GM12878 (cell line): ENCODE measurements around the gene BMF. TPM values are rescaled to one million over a fixed set of nuclear protein-coding genes. Genes with fewer than 3 reads are reported as not detected.

ENCODE experiments used
- ATAC-seq: fragments of 200-7000 bp; cut with Tn5 transposase; 3 replicates; pipeline ENCODE4 v1.9.1; 2020; ENCODE audit warnings: mild to moderate bottlenecking, moderate library complexity
- BruUV-seq: library from RNA; stranded (reverse); fragments of 400-500 nt; replicated peaks from 2 replicates; lab custom pipeline; 2021; lab: Mats Ljungman, UMichigan
- CTCF ChIA-PET: fragments of 300-600 bp; sonication (Branson Sonifier 250); formaldehyde crosslinking; extraction: SDS; loops from one replicate; lab custom pipeline; 2021; ENCODE audit warnings: inconsistent platforms; lab: Yijun Ruan, JAX
- POLR2A ChIA-PET: fragments of 350-600 bp; formaldehyde crosslinking; extraction: SDS; loops from one replicate; lab custom pipeline; 2021; ENCODE audit warnings: inconsistent platforms; lab: Charles Lee
- RAD21 ChIA-PET: fragments of 300-600 bp; sonication (Branson Sonifier 250); formaldehyde crosslinking; loops from one replicate; lab custom pipeline; 2023; ENCODE audit warnings: antibody characterized with exemption; ENCODE audit not compliant: unreplicated experiment; lab: Charles Lee
- SMC1A ChIA-PET: fragments of 300-600 bp; sonication (Branson Sonifier 250); formaldehyde crosslinking; loops from one replicate; lab custom pipeline; 2023; ENCODE audit not compliant: unreplicated experiment, uncharacterized antibody; lab: Charles Lee
- DNase-seq: peaks from one replicate; pipeline ENCODE4 v3.0.0-alpha.2; 2011; ENCODE audit warnings: low read depth, low spot score
- FAIRE-seq: peaks from 3 replicates; lab custom pipeline; 2011; peaks lifted over from hg19 to GRCh38; lab: Jason Lieb, UNC
- H2AFZ ChIP-seq: 2 replicates; pipeline ENCODE4 v1.6.0; 2011; ENCODE audit warnings: low read depth, low read length, control low read depth; ENCODE audit not compliant: control insufficient read depth
- H3K27ac ChIP-seq: 2 replicates; pipeline ENCODE4 v1.5.1; 2011; ENCODE audit warnings: control low read depth; ENCODE audit not compliant: control insufficient read depth, insufficient read depth
- H3K27me3 ChIP-seq, 2 experiments: replicated peaks in 1 of 2; 2 replicates each; pipeline versions ENCODE4 v1.6.0 to v1.6.1; 2011; ENCODE audit warnings: low read length in 1 of 2; ENCODE audit not compliant: control insufficient read depth in 2 of 2, insufficient read depth in 2 of 2
- H3K36me3 ChIP-seq, 2 experiments: 2 replicates each; pipeline ENCODE4 v1.5.1; 2011; ENCODE audit warnings: low read length in 1 of 2; ENCODE audit not compliant: control insufficient read depth in 2 of 2, insufficient read depth in 2 of 2
- H3K4me1 ChIP-seq: 2 replicates; pipeline ENCODE4 v1.6.1; 2011; ENCODE audit warnings: mild to moderate bottlenecking, low read length, moderate library complexity, mixed read lengths; ENCODE audit not compliant: control insufficient read depth, insufficient read depth
- H3K4me2 ChIP-seq: 2 replicates; pipeline ENCODE4 v1.6.0; 2011; ENCODE audit warnings: control low read depth; ENCODE audit not compliant: control insufficient read depth, insufficient read depth
- H3K4me3 ChIP-seq: fragments of 200-600 bp; sonication (generic); 2 replicates; pipeline ENCODE4 v1.5.1; 2016
- H3K79me2 ChIP-seq: 2 replicates; pipeline ENCODE4 v1.6.0; 2011; ENCODE audit warnings: low read length; ENCODE audit not compliant: control insufficient read depth, insufficient read depth
- H3K9ac ChIP-seq: 2 replicates; pipeline ENCODE4 v1.8.0; 2011; ENCODE audit warnings: low read length, control low read depth, mixed read lengths; ENCODE audit not compliant: control insufficient read depth, insufficient read depth
- H3K9me3 ChIP-seq: replicated peaks from 3 replicates; pipeline ENCODE4 v1.5.1; 2011; ENCODE audit warnings: mild to moderate bottlenecking, low read length; ENCODE audit not compliant: control insufficient read depth, insufficient read depth
- H4K20me1 ChIP-seq: 2 replicates; pipeline ENCODE4 v1.6.0; 2011; ENCODE audit not compliant: control insufficient read depth, insufficient read depth
- ATF7 ChIP-seq: fragments of 450-650 bp; IDR thresholded peaks from 2 replicates; pipeline ENCODE4 v1.6.1; 2016; ENCODE audit warnings: low read depth, mild to moderate bottlenecking
- CBX5 ChIP-seq: sonication (generic); IDR thresholded peaks from 2 replicates; pipeline ENCODE4 v1.6.1; 2016; ENCODE audit warnings: low read depth, moderate library complexity, mild to moderate bottlenecking, inconsistent platforms
- FOXK2 ChIP-seq: fragments of 450-650 bp; IDR thresholded peaks from 2 replicates; pipeline ENCODE4 v1.6.1; 2017; ENCODE audit warnings: mild to moderate bottlenecking, moderate library complexity
- HDGF ChIP-seq: fragments of 450-650 bp; IDR thresholded peaks from 2 replicates; pipeline ENCODE4 v1.6.1; 2016; ENCODE audit warnings: antibody characterized with exemption
- IKZF2 ChIP-seq, 2 experiments: fragments of 450-650 bp; IDR thresholded peaks; 2 replicates each; pipeline ENCODE4 v1.6.1; 2017; ENCODE audit warnings: mild to moderate bottlenecking in 2 of 2, moderate library complexity in 2 of 2
- IRF4 ChIP-seq: IDR thresholded peaks from 2 replicates; pipeline ENCODE4 v1.6.1; 2011; ENCODE audit warnings: low read depth, low read length
- JUNB ChIP-seq: IDR thresholded peaks from 2 replicates; pipeline ENCODE4 v1.6.1; 2016; ENCODE audit warnings: antibody characterized with exemption, mild to moderate bottlenecking
- MEF2A ChIP-seq: IDR thresholded peaks from 2 replicates; pipeline ENCODE4 v1.6.1; 2011; ENCODE audit warnings: low read depth, mild to moderate bottlenecking, low read length, moderate library complexity; ENCODE audit not compliant: insufficient read depth
- RELB ChIP-seq: fragments of 450-650 bp; IDR thresholded peaks from 2 replicates; pipeline ENCODE4 v1.6.1; 2017; ENCODE audit warnings: low read depth, mild to moderate bottlenecking, moderate library complexity
- TCF12 ChIP-seq: IDR thresholded peaks from 2 replicates; pipeline ENCODE4 v1.6.1; 2011; ENCODE audit warnings: low read depth, mild to moderate bottlenecking, low read length
- TCF3 ChIP-seq: IDR thresholded peaks from 2 replicates; pipeline ENCODE4 v1.6.1; 2012; ENCODE audit warnings: low read depth, mild to moderate bottlenecking, low read length, borderline replicate concordance; ENCODE audit not compliant: insufficient read depth
- ZBED1 ChIP-seq: IDR thresholded peaks from 2 replicates; pipeline ENCODE4 v1.6.1; 2016; ENCODE audit warnings: borderline replicate concordance
- ZNF384 ChIP-seq: IDR thresholded peaks from 2 replicates; pipeline ENCODE4 v1.6.1; 2012; ENCODE audit warnings: low read depth, mild to moderate bottlenecking, low read length, improper control_type of control experiment, borderline replicate concordance
- ZNF687 ChIP-seq: fragments of 450-650 bp; IDR thresholded peaks from 2 replicates; pipeline ENCODE4 v1.6.1; 2017; ENCODE audit warnings: mild to moderate bottlenecking, moderate library complexity
- WGBS: methylation state at CpG from one replicate; pipeline ENCODE4 v1.1.6; 2016; ENCODE audit warnings: low lambda C conversion rate; ENCODE audit not compliant: insufficient replicate concordance, insufficient coverage; ENCODE audit errors: missing lambda C conversion rate; 5-methylcytosine and 5-hydroxymethylcytosine counted together
- in situ Hi-C: fragments of 300-500 bp; cut with MboI; formaldehyde crosslinking; loops from 9 replicates; pipeline ENCODE4 v1.14.3; 2018; ENCODE audit warnings: mixed read lengths
- intact Hi-C: fragments of 100-400 bp; cut with micrococcal nuclease; formaldehyde crosslinking; loops from one replicate; pipeline ENCODE4 v1.14.2; 2022; ENCODE audit not compliant: unreplicated experiment
- polyA plus RNA-seq, 11 experiments: library from polyadenylated mRNA; depleted of rRNA in 4 of 11; unstranded in 6 of 11; stranded (reverse) in 5 of 11; fragments of >200 nt; fragmentation: Nextera tagmentation in 4 of 11; fragmentation: Illumina TruSeq in 1 of 11; extraction: Ambion mirVana in 4 of 11; extraction: Trizol in 1 of 11; gene quantifications; 1 replicate in 1 of 11; 2 replicates in 10 of 11; pipeline versions ENCODE4 v1.2.1 to v1.2.3, GENCODE V29; 2011 to 2016; ENCODE audit warnings: inconsistent platforms in 2 of 11, missing spikeins in 2 of 11, low read depth in 1 of 11
- total RNA-seq, 4 experiments: library from RNA; depleted of rRNA in 3 of 4; stranded (reverse); fragments of >200 nt in 3 of 4; fragmentation: Illumina TruSeq in 1 of 4; extraction: Trizol in 1 of 4; gene quantifications; 2 replicates each; pipeline versions ENCODE4 v1.2.1 to v1.2.3, GENCODE V29; 2013 to 2021
- TF ChIP-seq, protein P1 (sequence below): fragments of 450-650 bp; IDR thresholded peaks from 2 replicates; pipeline ENCODE4 v1.6.1; 2016; ENCODE audit warnings: mild to moderate bottlenecking

BMF gene
- total and polyA plus RNA-seq, 10 of the 15 experiments (the other 5 are each of a cell fraction or from before 2014, with no cell fraction given): 0.82 to 34.9 (median 16.9) TPM

DNA sequence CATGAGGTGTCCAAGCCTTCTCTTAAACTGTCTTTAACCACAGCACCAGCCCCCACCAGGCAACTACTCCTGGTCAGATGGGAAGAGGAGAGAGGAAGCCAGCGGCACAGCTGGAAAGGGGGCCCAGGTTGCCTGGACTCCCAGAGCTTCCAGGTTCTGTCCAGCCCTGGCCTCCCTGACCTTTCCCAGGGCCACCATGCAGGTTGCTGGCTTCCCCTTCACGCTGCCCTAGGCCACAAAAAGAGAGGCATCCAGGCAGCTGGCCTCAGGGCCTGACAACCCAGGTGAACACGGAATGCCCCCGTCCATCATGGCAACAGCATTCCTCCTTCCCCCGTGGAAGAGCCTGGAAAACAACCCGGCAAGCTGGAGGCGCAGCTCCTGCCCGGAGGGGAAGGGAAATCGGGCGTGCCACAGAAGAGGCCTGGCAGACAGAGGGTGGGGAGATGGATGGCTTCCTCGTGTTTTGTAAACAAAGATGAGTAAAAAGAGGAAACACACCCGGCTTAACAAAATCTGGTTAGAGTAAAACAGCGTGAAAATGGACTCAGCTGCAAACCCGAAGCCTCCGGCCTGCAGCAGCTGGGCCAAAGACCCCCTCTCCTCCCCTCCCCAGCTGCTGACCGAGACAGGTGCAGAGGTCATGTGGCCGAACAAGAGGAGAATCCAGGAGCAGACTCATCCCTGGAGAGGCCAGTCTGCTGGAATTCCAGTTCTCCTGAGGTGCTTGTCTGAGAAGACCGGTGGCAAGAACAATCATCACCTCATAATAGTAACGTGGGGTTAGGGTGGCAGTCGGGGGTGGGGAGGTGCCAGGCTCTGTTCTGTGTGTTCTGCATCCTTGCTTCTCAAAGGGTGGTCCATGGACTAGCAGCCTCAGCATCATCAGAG, 15.5 kb downstream of the BMF start:
- peak; percentile 38 for ATAC-seq
- no peak for DNase-seq
- H3K4me2 ChIP-seq: peak overlapping the region; percentile 39; the same call in 1 of the 2 replicates
- POLR2A ChIA-PET: interaction anchor here (0.6 to 12.7 kb wide), 9 partner anchors 10 to 93 kb away, joined by 3 to 208 read pairs (median 3); partner anchors contain the start of gene BMF
- RAD21 ChIA-PET: interaction anchor here (1.0 to 24.6 kb wide), 5 partner anchors 11 to 47 kb away, joined by 3 to 903 read pairs (median 111); partner anchors contain the start of gene BMF
- no TSS peak for BruUV-seq
- H3K27me3 ChIP-seq: no peaks in the 10 kb centered on the region
- intact Hi-C loops (no loop called here), in situ Hi-C loops (no loop called here)
- SMC1A ChIA-PET: interaction anchor here (2.1 to 43.9 kb wide), 4 partner anchors 11 to 54 kb away, joined by 8 to 1082 read pairs (median 981); partner anchors contain the start of genes BMF and SRP14
- FAIRE-seq: no peak
- H3K79me2 ChIP-seq: peaks cover 40% of the 10 kb centered on the region
- 22% methylated on average over 20 of the region's 20 CpGs for WGBS
- peak overlapping the region; percentile 31; the same call in 1 of the 2 replicates for H3K9ac ChIP-seq
- CTCF ChIA-PET: interaction anchor here (1.2 to 19.0 kb wide), 5 partner anchors 12 to 49 kb away, joined by 3 to 776 read pairs (median 126); partner anchors contain the start of genes BMF and SRP14
- no peaks in the 10 kb centered on the region for H3K9me3 ChIP-seq
- peaks cover 18 to 19% of the 10 kb centered on the region in 2 experiments for H3K36me3 ChIP-seq
- no peak overlapping the region; the same call in 1 of the 2 replicates for H2AFZ ChIP-seq
- no peak overlapping the region for H3K4me3 ChIP-seq
- peaks cover 56% of the 10 kb centered on the region for H3K4me1 ChIP-seq
- no peaks in the 10 kb centered on the region for H4K20me1 ChIP-seq
- peak overlapping the region; percentile 100 for H3K27ac ChIP-seq
- TF ChIP-seq ZNF687 (0 out of 2 replicates have a peak, but pooled peaks have one; percentile 39), RELB (0 out of 2 replicates have a peak, but pooled peaks have one; percentile 16), ATF7 (no peak), TCF3 (0 out of 2 replicates have a peak, but pooled peaks have one; percentile 36), IKZF2 (IDR thresholded peaks at IDR 0.05) (peak; percentile 54 to 58), CBX5 (no peak), HDGF (0 out of 2 replicates have a peak, but pooled peaks have one; percentile 42), FOXK2 (peak; percentile 71), TCF12 (peak; percentile 75; the same call in 1 of the 2 replicates), MEF2A (no peak), ZBED1 (no peak), IRF4 (peak; percentile 19; the same call in 1 of the 2 replicates), JUNB (peak; percentile 50), ZNF384 (no peak)
- TF ChIP-seq, protein P1, sequence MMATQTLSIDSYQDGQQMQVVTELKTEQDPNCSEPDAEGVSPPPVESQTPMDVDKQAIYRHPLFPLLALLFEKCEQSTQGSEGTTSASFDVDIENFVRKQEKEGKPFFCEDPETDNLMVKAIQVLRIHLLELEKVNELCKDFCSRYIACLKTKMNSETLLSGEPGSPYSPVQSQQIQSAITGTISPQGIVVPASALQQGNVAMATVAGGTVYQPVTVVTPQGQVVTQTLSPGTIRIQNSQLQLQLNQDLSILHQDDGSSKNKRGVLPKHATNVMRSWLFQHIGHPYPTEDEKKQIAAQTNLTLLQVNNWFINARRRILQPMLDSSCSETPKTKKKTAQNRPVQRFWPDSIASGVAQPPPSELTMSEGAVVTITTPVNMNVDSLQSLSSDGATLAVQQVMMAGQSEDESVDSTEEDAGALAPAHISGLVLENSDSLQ: peak; percentile 53; the same call in 1 of the 2 replicates
